Activated naive CD8-positive, alpha-beta T cell treated with anti-CD3 and anti-CD28 coated beads, Interleukin-2, amount 50 U/mL, for 24 hours (primary cell): ENCODE data around the gene MROH2A.

Experiments
- ATAC-seq: fragments of 150-1000 bp; cut with Tn5 transposase; one replicate; pipeline ENCODE4 v1.10.0; 2021
- DNase-seq: peaks from one replicate; pipeline ENCODE4 v3.0.0; 2021
- H3K27ac Mint-ChIP-seq: one replicate; pipeline ENCODE4 v1.8.0; 2021; ENCODE audit warnings: mild to moderate bottlenecking, mixed read lengths
- H3K27me3 Mint-ChIP-seq: one replicate; pipeline ENCODE4 v1.8.0; 2021; ENCODE audit warnings: mixed read lengths
- H3K36me3 Mint-ChIP-seq: one replicate; pipeline ENCODE4 v1.8.0; 2021; ENCODE audit warnings: low read depth, mixed read lengths
- H3K4me1 Mint-ChIP-seq: one replicate; pipeline ENCODE4 v1.8.0; 2021; ENCODE audit warnings: mixed read lengths
- H3K4me3 Mint-ChIP-seq: one replicate; pipeline ENCODE4 v1.8.0; 2021; ENCODE audit warnings: mild to moderate bottlenecking, moderate library complexity, mixed read lengths
- H3K9me3 Mint-ChIP-seq: one replicate; pipeline ENCODE4 v1.8.0; 2021; ENCODE audit warnings: mixed read lengths

Gene MROH2A

GRCh38 chr2:233802132-233802815 is 24.1 kb downstream of the MROH2A start:
- H3K36me3 Mint-ChIP-seq, result no peaks in the 10 kb centered on the region
- H3K4me1 Mint-ChIP-seq, result no peaks in the 10 kb centered on the region
- no peak overlapping the region for H3K4me3 Mint-ChIP-seq
- no peak overlapping the region for H3K27ac Mint-ChIP-seq
- peaks cover 6% of the 10 kb centered on the region for H3K9me3 Mint-ChIP-seq
- H3K27me3 Mint-ChIP-seq, result peaks cover 17% of the 10 kb centered on the region
- no peak for ATAC-seq
- DNase-seq, result no peak

- no peak for ATAC-seq
- H3K4me1 Mint-ChIP-seq, result no peaks in the 10 kb centered on the region
- H3K36me3 Mint-ChIP-seq, result no peaks in the 10 kb centered on the region
- peaks cover 17% of the 10 kb centered on the region for H3K27me3 Mint-ChIP-seq
- no peak for DNase-seq
- H3K9me3 Mint-ChIP-seq, result peaks cover 6% of the 10 kb centered on the region
- H3K27ac Mint-ChIP-seq, result no peak overlapping the region
- H3K4me3 Mint-ChIP-seq, result no peak overlapping the region
These were observed 25.3 kb downstream of the MROH2A start for GRCh38 chr2:233803292-233803911.

GRCh38 chr2:233803994-233804393 is 25.9 kb downstream of the MROH2A start:
- peaks cover 17% of the 10 kb centered on the region for H3K27me3 Mint-ChIP-seq
- DNase-seq, result no peak
- peaks cover 6% of the 10 kb centered on the region for H3K9me3 Mint-ChIP-seq
- H3K4me1 Mint-ChIP-seq, result no peaks in the 10 kb centered on the region
- H3K36me3 Mint-ChIP-seq, result no peaks in the 10 kb centered on the region
- no peak for ATAC-seq
- H3K4me3 Mint-ChIP-seq, result no peak overlapping the region
- no peak overlapping the region for H3K27ac Mint-ChIP-seq

- Mint-ChIP-seq H3K27ac (no peak overlapping the region), H3K36me3 (no peaks in the 10 kb centered on the region), H3K4me1 (no peaks in the 10 kb centered on the region), H3K4me3 (no peak overlapping the region), H3K27me3 (peaks cover 24% of the 10 kb centered on the region), H3K9me3 (no peaks in the 10 kb centered on the region)
- DNase-seq, result no peak
- no peak for ATAC-seq
These were observed 29.2 kb downstream of the MROH2A start for GRCh38 chr2:233807215-233807865.

- H3K36me3 Mint-ChIP-seq, result no peaks in the 10 kb centered on the region
These were observed 30.1 kb downstream of the MROH2A start for GRCh38 chr2:233807966-233808935.

GRCh38 chr2:233810385-233810784 is 32.3 kb downstream of the MROH2A start:
- H3K4me1 Mint-ChIP-seq, result no peaks in the 10 kb centered on the region
- no peak overlapping the region for H3K4me3 Mint-ChIP-seq
- no peaks in the 10 kb centered on the region for H3K9me3 Mint-ChIP-seq
- DNase-seq (no peak), ATAC-seq (no peak)
- peaks cover 7% of the 10 kb centered on the region for H3K27me3 Mint-ChIP-seq
- no peaks in the 10 kb centered on the region for H3K36me3 Mint-ChIP-seq
- H3K27ac Mint-ChIP-seq, result no peak overlapping the region

More at GRCh38 chr2:233807966-233808935, 30.1 kb downstream of the MROH2A start:
- ATAC-seq (no peak), DNase-seq (no peak)
- no peak overlapping the region for H3K4me3 Mint-ChIP-seq
- H3K9me3 Mint-ChIP-seq, result no peaks in the 10 kb centered on the region
- peaks cover 15% of the 10 kb centered on the region for H3K27me3 Mint-ChIP-seq
- no peak overlapping the region for H3K27ac Mint-ChIP-seq
- no peaks in the 10 kb centered on the region for H3K4me1 Mint-ChIP-seq

GRCh38 chr2:233811087-233811486 is 33.0 kb downstream of the MROH2A start:
- no peak overlapping the region for H3K27ac Mint-ChIP-seq
- no peak overlapping the region for H3K4me3 Mint-ChIP-seq
- H3K36me3 Mint-ChIP-seq, result no peaks in the 10 kb centered on the region
- peaks cover 7% of the 10 kb centered on the region for H3K27me3 Mint-ChIP-seq
- DNase-seq (no peak), ATAC-seq (no peak)
- no peaks in the 10 kb centered on the region for H3K9me3 Mint-ChIP-seq
- H3K4me1 Mint-ChIP-seq, result no peaks in the 10 kb centered on the region

- DNase-seq, result no peak
- H3K27ac Mint-ChIP-seq, result no peak overlapping the region
- no peaks in the 10 kb centered on the region for H3K36me3 Mint-ChIP-seq
- peaks cover 7% of the 10 kb centered on the region for H3K27me3 Mint-ChIP-seq
- H3K4me3 Mint-ChIP-seq, result no peak overlapping the region
- no peaks in the 10 kb centered on the region for H3K4me1 Mint-ChIP-seq
- H3K9me3 Mint-ChIP-seq, result no peaks in the 10 kb centered on the region
- ATAC-seq, result no peak
These were observed 33.6 kb downstream of the MROH2A start for GRCh38 chr2:233811732-233812131.

GRCh38 chr2:233813236-233814055 is 35.3 kb downstream of the MROH2A start:
- H3K4me3 Mint-ChIP-seq, result no peak overlapping the region
- ATAC-seq (no peak), DNase-seq (no peak)
- H3K9me3 Mint-ChIP-seq, result no peaks in the 10 kb centered on the region
- no peaks in the 10 kb centered on the region for H3K4me1 Mint-ChIP-seq
- no peaks in the 10 kb centered on the region for H3K36me3 Mint-ChIP-seq
- H3K27me3 Mint-ChIP-seq, result peaks cover 10% of the 10 kb centered on the region
- no peak overlapping the region for H3K27ac Mint-ChIP-seq

GRCh38 chr2:233814056-233814835 is 36.1 kb downstream of the MROH2A start:
- H3K27ac Mint-ChIP-seq, result no peak overlapping the region
- no peak for ATAC-seq
- no peak for DNase-seq

GRCh38 chr2:233815861-233816260 is 37.7 kb downstream of the MROH2A start:
- Mint-ChIP-seq H3K36me3 (no peaks in the 10 kb centered on the region), H3K9me3 (no peaks in the 10 kb centered on the region), H3K27ac (no peak overlapping the region), H3K4me3 (no peak overlapping the region), H3K27me3 (peaks cover 5% of the 10 kb centered on the region), H3K4me1 (no peaks in the 10 kb centered on the region)
- DNase-seq (no peak), ATAC-seq (no peak)

More at GRCh38 chr2:233814056-233814835, 36.1 kb downstream of the MROH2A start:
- Mint-ChIP-seq H3K36me3 (no peaks in the 10 kb centered on the region), H3K9me3 (no peaks in the 10 kb centered on the region), H3K27me3 (peaks cover 10% of the 10 kb centered on the region), H3K4me3 (no peak overlapping the region), H3K4me1 (no peaks in the 10 kb centered on the region)

- peaks cover 5% of the 10 kb centered on the region for H3K27me3 Mint-ChIP-seq
- H3K4me1 Mint-ChIP-seq, result no peaks in the 10 kb centered on the region
- H3K9me3 Mint-ChIP-seq, result no peaks in the 10 kb centered on the region
- H3K4me3 Mint-ChIP-seq, result no peak overlapping the region
- no peak for ATAC-seq
- H3K27ac Mint-ChIP-seq, result no peak overlapping the region
- no peaks in the 10 kb centered on the region for H3K36me3 Mint-ChIP-seq
- DNase-seq, result no peak
These were observed 38.2 kb downstream of the MROH2A start for GRCh38 chr2:233816334-233816733.

- DNase-seq, result no peak
- Mint-ChIP-seq H3K27me3 (peaks cover 5% of the 10 kb centered on the region), H3K4me1 (no peaks in the 10 kb centered on the region), H3K36me3 (no peaks in the 10 kb centered on the region), H3K4me3 (no peak overlapping the region), H3K9me3 (no peaks in the 10 kb centered on the region), H3K27ac (no peak overlapping the region)
- ATAC-seq, result no peak
These were observed 38.6 kb downstream of the MROH2A start for GRCh38 chr2:233816771-233817170.
